WTC11 (cell line): ENCODE results near the gene SRRM3. TPM values are rescaled to one million over a fixed set of nuclear protein-coding genes. Genes with fewer than 3 reads are reported as not detected.

Experiments used
- ATAC-seq: fragments of 200-7000 bp; cut with Tn5 transposase; 2 replicates; pipeline ENCODE4 v1.10.0; 2021; ENCODE audit warnings: mild to moderate bottlenecking, moderate library complexity
- CTCF ChIA-PET: fragments of 300-600 bp; sonication (Branson Sonifier 250); formaldehyde crosslinking; loops from one replicate; lab custom pipeline; 2021; ENCODE audit warnings: antibody characterized with exemption; lab: Charles Lee
- POLR2A ChIA-PET: fragments of 350-600 bp; sonication (Branson Sonifier 250); formaldehyde crosslinking; loops from one replicate; lab custom pipeline; 2021; ENCODE audit warnings: antibody characterized with exemption; lab: Charles Lee
- DNase-seq: peaks from one replicate; pipeline ENCODE4 v3.0.0; 2021; ENCODE audit warnings: low spot score
- H3K27ac Mint-ChIP-seq: 2 replicates; pipeline ENCODE4 v1.8.0; 2021; ENCODE audit warnings: mixed read lengths
- H3K27me3 Mint-ChIP-seq: 2 replicates; pipeline ENCODE4 v1.8.0; 2021; ENCODE audit warnings: low read depth, mild to moderate bottlenecking, moderate library complexity, mixed read lengths
- H3K36me3 Mint-ChIP-seq: 2 replicates; pipeline ENCODE4 v1.8.0; 2021; ENCODE audit warnings: mixed read lengths
- H3K4me1 Mint-ChIP-seq: 2 replicates; pipeline ENCODE4 v1.8.0; 2022; ENCODE audit warnings: mixed read lengths
- H3K4me3 Mint-ChIP-seq: 2 replicates; pipeline ENCODE4 v1.8.0; 2021; ENCODE audit warnings: mild to moderate bottlenecking, moderate library complexity, mixed read lengths
- H3K9me3 Mint-ChIP-seq: 2 replicates; pipeline ENCODE4 v1.8.0; 2021; ENCODE audit warnings: mixed read lengths
- ARID4B ChIP-seq: sonication (generic); formaldehyde crosslinking; IDR thresholded peaks from 2 replicates; pipeline ENCODE4 v1.8.0; 2023; ENCODE audit warnings: missing genetic modification reagents, mild to moderate bottlenecking, borderline replicate concordance
- ATF3 ChIP-seq: sonication (generic); formaldehyde crosslinking; conservative IDR thresholded peaks from 2 replicates; pipeline ENCODE4 v1.8.1; 2022; ENCODE audit warnings: mild to moderate bottlenecking, missing genetic modification reagents
- ATF6 ChIP-seq: sonication (generic); formaldehyde crosslinking; IDR thresholded peaks from 2 replicates; pipeline ENCODE4 v1.8.1; 2023; ENCODE audit warnings: mild to moderate bottlenecking, missing genetic modification reagents
- CREB1 ChIP-seq: sonication (generic); formaldehyde crosslinking; IDR thresholded peaks from 2 replicates; pipeline ENCODE4 v1.8.0; 2023; ENCODE audit warnings: mild to moderate bottlenecking, missing genetic modification reagents
- E2F5 ChIP-seq: sonication (generic); formaldehyde crosslinking; IDR thresholded peaks from 2 replicates; pipeline ENCODE4 v1.8.1; 2022; ENCODE audit warnings: mild to moderate bottlenecking, moderate library complexity, missing genetic modification reagents
- ERG ChIP-seq: fragments of 250-450 bp; sonication (Bioruptor Pico); IDR thresholded peaks from 2 replicates; pipeline ENCODE4 v1.8.0; 2021; ENCODE audit warnings: mild to moderate bottlenecking
- ESRRA ChIP-seq: sonication (generic); formaldehyde crosslinking; IDR thresholded peaks from 2 replicates; pipeline ENCODE4 v1.8.1; 2022; ENCODE audit warnings: mild to moderate bottlenecking, missing genetic modification reagents, borderline replicate concordance
- FOXJ3 ChIP-seq: sonication (generic); formaldehyde crosslinking; IDR thresholded peaks from 2 replicates; pipeline ENCODE4 v1.9.0; 2021; ENCODE audit warnings: missing genetic modification reagents, mild to moderate bottlenecking, borderline replicate concordance
- IRF1 ChIP-seq: sonication (generic); formaldehyde crosslinking; IDR thresholded peaks from 2 replicates; pipeline ENCODE4 v1.8.0; 2023; ENCODE audit warnings: missing genetic modification reagents
- IRF2 ChIP-seq: sonication (generic); formaldehyde crosslinking; IDR thresholded peaks from 2 replicates; pipeline ENCODE4 v1.8.0; 2022; ENCODE audit warnings: low read depth, missing genetic modification reagents, borderline replicate concordance
- KAT7 ChIP-seq: sonication (generic); formaldehyde crosslinking; IDR thresholded peaks from 2 replicates; pipeline ENCODE4 v1.8.1; 2023; ENCODE audit warnings: missing genetic modification reagents, mild to moderate bottlenecking, borderline replicate concordance
- MAX ChIP-seq: sonication (generic); formaldehyde crosslinking; IDR thresholded peaks from 2 replicates; pipeline ENCODE4 v1.8.0; 2022; ENCODE audit warnings: mild to moderate bottlenecking, missing genetic modification reagents
- NFATC4 ChIP-seq: fragments of 250-450 bp; sonication (Bioruptor Pico); IDR thresholded peaks from 2 replicates; pipeline ENCODE4 v1.9.0; 2021; ENCODE audit warnings: mild to moderate bottlenecking
- NFE2L1 ChIP-seq: sonication (generic); formaldehyde crosslinking; IDR thresholded peaks from 2 replicates; pipeline ENCODE4 v1.8.1; 2023; ENCODE audit warnings: missing genetic modification reagents
- RELA ChIP-seq: sonication (generic); formaldehyde crosslinking; IDR thresholded peaks from 2 replicates; pipeline ENCODE4 v1.8.1; 2022; ENCODE audit warnings: missing genetic modification reagents, mild to moderate bottlenecking, borderline replicate concordance
- SMAD3 ChIP-seq: sonication (generic); formaldehyde crosslinking; IDR thresholded peaks from 2 replicates; pipeline ENCODE4 v1.8.0; 2022; ENCODE audit warnings: missing genetic modification reagents, mild to moderate bottlenecking, borderline replicate concordance
- ZBTB43 ChIP-seq: sonication (generic); formaldehyde crosslinking; IDR thresholded peaks from 2 replicates; pipeline ENCODE4 v1.8.1; 2023; ENCODE audit warnings: mild to moderate bottlenecking, missing genetic modification reagents
- ZNF138 ChIP-seq: sonication (generic); formaldehyde crosslinking; conservative IDR thresholded peaks from 2 replicates; pipeline ENCODE4 v1.8.1; 2022; ENCODE audit warnings: mild to moderate bottlenecking, moderate library complexity, missing genetic modification reagents
- ZNF219 ChIP-seq: sonication (generic); formaldehyde crosslinking; IDR thresholded peaks from 2 replicates; pipeline ENCODE4 v1.8.0; 2023; ENCODE audit warnings: missing genetic modification reagents, mild to moderate bottlenecking, borderline replicate concordance
- ZNF232 ChIP-seq: sonication (generic); formaldehyde crosslinking; IDR thresholded peaks from 2 replicates; pipeline ENCODE4 v1.8.0; 2022; ENCODE audit warnings: mild to moderate bottlenecking, missing genetic modification reagents
- total RNA-seq: library from RNA; stranded (reverse); gene quantifications from 3 replicates; pipeline ENCODE4 v1.2.3, GENCODE V29; 2021
- TF ChIP-seq, protein P1 (sequence below): sonication (generic); formaldehyde crosslinking; IDR thresholded peaks from 2 replicates; pipeline ENCODE4 v1.8.0; 2022; ENCODE audit warnings: mild to moderate bottlenecking, missing genetic modification reagents

SRRM3 gene
- total RNA-seq, 1 experiment from 2014 or later, result 17.7 TPM

DNA sequence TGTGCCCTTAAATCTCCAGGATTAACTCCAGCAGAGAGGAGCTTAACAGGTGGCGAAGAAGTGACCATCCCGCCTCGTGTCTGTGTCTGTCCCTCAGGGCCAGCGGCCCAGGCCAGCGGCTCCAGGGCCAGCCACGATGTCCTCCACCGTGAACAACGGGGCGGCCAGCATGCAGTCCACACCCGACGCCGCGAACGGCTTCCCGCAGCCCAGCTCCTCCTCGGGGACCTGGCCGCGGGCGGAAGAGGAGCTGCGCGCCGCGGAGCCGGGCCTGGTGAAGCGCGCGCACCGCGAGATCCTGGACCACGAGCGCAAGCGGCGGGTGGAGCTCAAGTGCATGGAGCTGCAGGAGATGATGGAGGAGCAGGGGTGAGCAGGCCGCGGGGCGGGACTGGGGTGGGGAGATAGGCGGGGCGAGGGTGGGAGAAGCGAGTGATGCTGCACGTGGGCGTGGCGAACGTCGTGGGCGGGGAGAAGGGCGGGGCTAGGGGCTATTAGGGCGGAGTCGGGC, 33.3 kb downstream of the SRRM3 start (continued):
- TF ChIP-seq ATF6 (CRISPR knock-in tag) (no peak), FOXJ3 (no peak), E2F5 (CRISPR knock-in tag) (no peak), KAT7 (CRISPR knock-in tag) (no peak), NFE2L1 (CRISPR knock-in tag) (no peak), ZNF138 (CRISPR knock-in tag) (0 out of 2 replicates have a peak, but pooled peaks have one; percentile 50), ARID4B (CRISPR knock-in tag) (no peak; the same call in 1 of the 2 replicates)

DNA sequence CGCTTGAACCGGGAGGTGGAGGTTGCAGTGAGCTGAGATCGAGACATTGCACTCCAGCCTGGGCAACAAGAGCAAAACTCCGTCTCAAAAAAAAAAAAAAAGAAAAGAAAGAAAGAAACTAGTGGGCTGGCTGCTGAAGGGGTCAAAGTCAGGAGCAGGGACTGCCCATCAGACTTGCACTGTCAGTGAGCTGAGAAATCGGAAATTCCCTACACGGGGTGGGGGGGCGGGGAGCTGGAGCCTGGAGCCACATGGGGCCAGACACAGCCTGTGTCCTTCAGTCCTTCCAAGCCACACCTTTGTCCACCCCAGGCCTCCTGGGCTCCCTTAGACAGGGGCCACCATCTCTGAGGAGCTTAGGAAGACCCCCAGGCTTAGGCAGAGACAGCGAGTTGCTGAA, 34.5 kb downstream of the SRRM3 start:
- peaks cover 67% of the 10 kb centered on the region for H3K4me1 Mint-ChIP-seq
- TF ChIP-seq, protein P1, sequence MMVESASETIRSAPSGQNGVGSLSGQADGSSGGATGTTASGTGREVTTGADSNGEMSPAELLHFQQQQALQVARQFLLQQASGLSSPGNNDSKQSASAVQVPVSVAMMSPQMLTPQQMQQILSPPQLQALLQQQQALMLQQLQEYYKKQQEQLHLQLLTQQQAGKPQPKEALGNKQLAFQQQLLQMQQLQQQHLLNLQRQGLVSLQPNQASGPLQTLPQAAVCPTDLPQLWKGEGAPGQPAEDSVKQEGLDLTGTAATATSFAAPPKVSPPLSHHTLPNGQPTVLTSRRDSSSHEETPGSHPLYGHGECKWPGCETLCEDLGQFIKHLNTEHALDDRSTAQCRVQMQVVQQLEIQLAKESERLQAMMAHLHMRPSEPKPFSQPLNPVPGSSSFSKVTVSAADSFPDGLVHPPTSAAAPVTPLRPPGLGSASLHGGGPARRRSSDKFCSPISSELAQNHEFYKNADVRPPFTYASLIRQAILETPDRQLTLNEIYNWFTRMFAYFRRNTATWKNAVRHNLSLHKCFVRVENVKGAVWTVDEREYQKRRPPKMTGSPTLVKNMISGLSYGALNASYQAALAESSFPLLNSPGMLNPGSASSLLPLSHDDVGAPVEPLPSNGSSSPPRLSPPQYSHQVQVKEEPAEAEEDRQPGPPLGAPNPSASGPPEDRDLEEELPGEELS (CRISPR knock-in tag), result no peak
- TF ChIP-seq IRF1 (CRISPR knock-in tag) (no peak), ZNF232 (CRISPR knock-in tag) (no peak), CREB1 (CRISPR knock-in tag) (no peak), IRF2 (no peak), RELA (CRISPR knock-in tag) (no peak), ERG (CRISPR knock-in tag) (no peak), ATF3 (CRISPR knock-in tag) (no peak), SMAD3 (no peak), ESRRA (CRISPR knock-in tag) (no peak), ZNF219 (no peak), ZBTB43 (CRISPR knock-in tag) (no peak), MAX (CRISPR knock-in tag) (no peak), NFATC4 (CRISPR knock-in tag) (no peak), ZNF138 (CRISPR knock-in tag) (no peak)

More for the DNA sequence above, 34.5 kb downstream of the SRRM3 start:
- H3K27me3 Mint-ChIP-seq, result no peaks in the 10 kb centered on the region; the same call in none of the 2 replicates
- H3K9me3 Mint-ChIP-seq, result no peaks in the 10 kb centered on the region
- ChIA-PET CTCF (interaction anchor here (0.6 to 4.2 kb wide), 7 partner anchors 16 to 78 kb away, joined by 3 to 48 read pairs (median 10); no protein-coding TSS in a partner anchor), POLR2A (interaction anchor here (0.7 to 1.3 kb wide), 3 partner anchors 24 to 82 kb away, joined by 3 to 7 read pairs (median 4); partner anchors contain the start of gene SRRM3)
- peak overlapping the region; percentile 10; the same call in 1 of the 2 replicates for H3K4me3 Mint-ChIP-seq
- no peaks in the 10 kb centered on the region for H3K36me3 Mint-ChIP-seq
- no peak for DNase-seq
- peak overlapping the region; percentile 36; the same call in 1 of the 2 replicates for H3K27ac Mint-ChIP-seq
- ATAC-seq, result no peak
